ENCODE measurements around the gene L3MBTL4.

L3MBTL4 gene

DNA sequence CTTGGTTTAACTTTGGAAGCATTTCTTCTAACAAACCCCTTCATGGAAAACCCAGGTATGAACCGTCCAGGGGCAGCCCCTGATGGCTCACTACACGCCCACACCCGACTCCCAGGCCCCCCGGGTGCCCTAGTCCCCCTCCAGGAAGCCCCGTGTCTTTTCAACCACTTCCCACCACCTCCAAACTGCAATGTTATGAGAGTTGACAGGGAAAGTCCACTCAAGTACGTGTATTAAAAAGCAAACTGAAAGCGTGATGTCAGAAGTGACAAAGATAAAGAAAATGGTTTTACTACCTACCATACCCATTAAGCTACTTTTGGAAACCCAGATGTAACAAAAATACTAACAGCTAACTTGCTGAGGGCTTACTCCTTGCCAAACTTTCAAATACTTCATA lies 51.5 kb downstream of the L3MBTL4 start:
- peaks cover 37% of the 10 kb centered on the region for H3K4me1 ChIP-seq (ENCODE audit: insufficient read depth, low read length)
- H3K9me3 ChIP-seq (ENCODE audit: control insufficient read depth, insufficient read depth, low read length): no peaks in the 10 kb centered on the region
- no peak overlapping the region for H3K9ac ChIP-seq (ENCODE audit: low read depth, low read length)
- no peaks in the 10 kb centered on the region for H3K36me3 ChIP-seq (ENCODE audit: insufficient read depth, low read length)

DNA sequence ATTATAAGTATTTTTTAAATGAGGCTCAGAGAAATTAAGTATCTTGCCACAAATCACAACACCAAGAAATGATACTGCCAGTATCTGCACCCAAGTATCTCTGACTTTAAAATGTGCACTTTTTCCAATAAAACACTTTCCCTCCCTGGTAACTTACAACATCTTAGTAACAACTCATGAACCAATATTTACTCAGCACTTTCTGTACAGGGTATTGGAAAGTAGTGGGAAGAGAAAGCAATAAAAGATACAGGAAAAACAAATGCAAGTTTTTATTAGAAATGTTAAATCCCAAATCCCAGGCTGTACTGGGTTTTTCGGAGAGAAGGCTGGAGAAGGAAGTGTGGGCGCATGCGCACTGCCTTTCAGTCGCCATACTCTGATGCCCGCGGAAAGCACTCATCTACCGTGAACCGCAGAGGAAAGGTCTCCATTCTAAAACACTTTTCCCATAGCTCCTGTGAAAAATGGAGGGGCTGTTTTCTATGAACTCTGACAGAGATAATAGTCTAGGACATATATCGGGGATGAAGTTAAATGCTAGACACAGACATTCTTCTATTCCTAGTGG lies 52.1 kb downstream of the L3MBTL4 start:
- H3K9me3 ChIP-seq (ENCODE audit: control insufficient read depth, insufficient read depth, low read length): no peaks in the 10 kb centered on the region
- no peaks in the 10 kb centered on the region for H3K36me3 ChIP-seq (ENCODE audit: insufficient read depth, low read length)
- no peak overlapping the region for H3K9ac ChIP-seq (ENCODE audit: low read depth, low read length)
- H3K4me1 ChIP-seq (ENCODE audit: insufficient read depth, low read length): peaks cover 39% of the 10 kb centered on the region

GRCh38 chr18:6357668-6358067 lies 57.0 kb downstream of the L3MBTL4 start:
- Histone ChIP-seq H3K4me1 (ENCODE audit: insufficient read depth, low read length) (peaks cover 20% of the 10 kb centered on the region), H3K9me3 (ENCODE audit: control insufficient read depth, insufficient read depth, low read length) (no peaks in the 10 kb centered on the region), H3K9ac (ENCODE audit: low read depth, low read length) (no peak overlapping the region), H3K36me3 (ENCODE audit: insufficient read depth, low read length) (no peaks in the 10 kb centered on the region)

GRCh38 chr18:6355789-6356589 lies 58.7 kb downstream of the L3MBTL4 start:
- Histone ChIP-seq H3K9me3 (ENCODE audit: control insufficient read depth, insufficient read depth, low read length) (no peaks in the 10 kb centered on the region), H3K36me3 (ENCODE audit: insufficient read depth, low read length) (no peaks in the 10 kb centered on the region), H3K4me1 (ENCODE audit: insufficient read depth, low read length) (peaks cover 18% of the 10 kb centered on the region), H3K9ac (ENCODE audit: low read depth, low read length) (no peak overlapping the region)

DNA sequence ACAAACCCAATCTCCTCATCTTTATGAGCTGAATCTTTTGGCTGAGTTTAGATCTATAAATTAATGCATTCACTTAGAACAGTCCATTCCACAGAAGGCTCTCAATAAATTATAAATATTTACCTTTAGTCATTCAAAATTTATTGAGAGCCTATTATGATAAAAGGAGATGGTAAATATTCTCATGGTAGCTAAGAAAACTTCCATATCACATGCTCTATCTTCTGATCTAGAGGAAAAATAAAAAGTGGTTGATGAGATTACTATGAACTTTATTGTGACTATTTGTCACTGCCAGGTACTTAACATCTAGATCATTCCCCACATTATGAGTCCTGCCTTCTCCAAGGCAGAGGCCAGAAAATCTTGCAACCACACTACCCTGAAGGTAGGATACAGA lies 62.4 kb downstream of the L3MBTL4 start:
- no peaks in the 10 kb centered on the region for H3K36me3 ChIP-seq (ENCODE audit: insufficient read depth, low read length)
- H3K9me3 ChIP-seq (ENCODE audit: control insufficient read depth, insufficient read depth, low read length): no peaks in the 10 kb centered on the region
- H3K9ac ChIP-seq (ENCODE audit: low read depth, low read length): no peak overlapping the region
- H3K4me1 ChIP-seq (ENCODE audit: insufficient read depth, low read length): peaks cover 3% of the 10 kb centered on the region

DNA sequence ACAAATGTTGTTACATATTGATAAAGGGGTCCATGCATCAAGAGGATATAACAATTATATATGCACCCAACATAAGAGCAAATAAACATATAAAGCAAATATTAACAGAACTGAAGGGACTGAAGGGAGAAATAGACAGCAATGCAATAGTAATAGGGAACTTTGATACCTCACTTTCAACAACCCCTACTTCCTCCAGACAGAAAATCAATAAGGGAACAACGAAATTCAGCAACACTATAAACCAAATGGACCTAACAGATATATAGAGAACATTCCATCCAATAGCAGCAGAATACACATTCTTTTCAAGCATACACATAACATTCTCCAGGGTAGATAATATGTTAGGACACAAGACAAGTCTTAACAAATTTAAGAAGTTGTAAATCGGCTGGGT lies 71.7 kb downstream of the L3MBTL4 start:
- H3K36me3 ChIP-seq (ENCODE audit: insufficient read depth, low read length): no peaks in the 10 kb centered on the region
- no peaks in the 10 kb centered on the region for H3K4me1 ChIP-seq (ENCODE audit: insufficient read depth, low read length)
- peaks cover 3% of the 10 kb centered on the region; the same call in 1 of the 2 replicates for H3K9me3 ChIP-seq (ENCODE audit: control insufficient read depth, insufficient read depth, low read length)
- H3K9ac ChIP-seq (ENCODE audit: low read depth, low read length): no peak overlapping the region

DNA sequence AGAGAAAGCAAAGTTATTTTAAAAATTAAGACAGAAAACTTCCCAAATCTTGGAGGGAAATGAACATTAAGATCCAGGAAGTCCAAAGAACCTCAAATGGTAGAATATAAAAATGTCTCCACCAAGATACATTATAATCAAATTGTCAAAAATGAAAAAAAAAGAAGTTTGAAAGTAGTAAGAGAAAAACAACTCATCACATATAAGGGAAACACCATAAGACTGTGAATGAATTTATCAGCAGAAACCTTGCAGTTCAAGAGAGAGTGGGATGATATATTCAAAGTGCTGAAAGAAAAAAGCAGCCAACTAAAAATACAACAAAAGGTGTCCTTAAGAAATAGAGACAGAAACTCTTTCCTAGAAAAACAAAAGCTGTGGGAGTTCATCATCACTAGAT lies 73.0 kb downstream of the L3MBTL4 start:
- Histone ChIP-seq H3K9me3 (ENCODE audit: control insufficient read depth, insufficient read depth, low read length) (peaks cover 3% of the 10 kb centered on the region; the same call in 1 of the 2 replicates), H3K36me3 (ENCODE audit: insufficient read depth, low read length) (no peaks in the 10 kb centered on the region), H3K9ac (ENCODE audit: low read depth, low read length) (no peak overlapping the region), H3K4me1 (ENCODE audit: insufficient read depth, low read length) (no peaks in the 10 kb centered on the region)

- H3K9me3 ChIP-seq (ENCODE audit: control insufficient read depth, insufficient read depth, low read length): peaks cover 3% of the 10 kb centered on the region; the same call in 1 of the 2 replicates
- H3K9ac ChIP-seq (ENCODE audit: low read depth, low read length): no peak overlapping the region
- no peaks in the 10 kb centered on the region for H3K36me3 ChIP-seq (ENCODE audit: insufficient read depth, low read length)
- H3K4me1 ChIP-seq (ENCODE audit: insufficient read depth, low read length): no peaks in the 10 kb centered on the region
Observed at GRCh38 chr18:6341303-6341702, 73.4 kb downstream of the L3MBTL4 start.

GRCh38 chr18:6340121-6340520 lies 74.6 kb downstream of the L3MBTL4 start:
- Histone ChIP-seq H3K36me3 (ENCODE audit: insufficient read depth, low read length) (no peaks in the 10 kb centered on the region), H3K4me1 (ENCODE audit: insufficient read depth, low read length) (no peaks in the 10 kb centered on the region), H3K9ac (ENCODE audit: low read depth, low read length) (no peak overlapping the region), H3K9me3 (ENCODE audit: control insufficient read depth, insufficient read depth, low read length) (peaks cover 3% of the 10 kb centered on the region; the same call in 1 of the 2 replicates)

DNA sequence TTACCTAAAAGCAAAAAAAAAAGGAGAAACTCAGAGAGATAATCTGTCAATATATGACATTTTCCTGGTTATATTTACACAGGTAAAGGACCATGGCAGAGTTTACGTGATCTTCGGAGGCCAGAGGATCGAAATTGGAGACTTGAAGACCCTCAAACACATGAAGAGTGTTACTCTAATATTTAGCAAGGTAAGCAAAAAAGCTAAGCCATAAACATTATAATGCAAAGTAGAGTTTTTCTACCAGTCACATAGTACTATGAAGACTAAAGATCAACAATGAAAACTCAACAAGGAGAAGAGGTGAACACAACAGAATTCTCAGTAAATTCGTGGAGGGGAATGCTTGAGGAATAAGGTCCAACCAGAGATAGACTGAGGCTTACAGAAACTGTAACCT lies 78.5 kb downstream of the L3MBTL4 start:
- Histone ChIP-seq H3K9me3 (ENCODE audit: control insufficient read depth, insufficient read depth, low read length) (peaks cover 3% of the 10 kb centered on the region; the same call in 1 of the 2 replicates), H3K4me1 (ENCODE audit: insufficient read depth, low read length) (no peaks in the 10 kb centered on the region), H3K9ac (ENCODE audit: low read depth, low read length) (no peak overlapping the region), H3K36me3 (ENCODE audit: insufficient read depth, low read length) (no peaks in the 10 kb centered on the region)

GRCh38 chr18:6333981-6334380 lies 80.7 kb downstream of the L3MBTL4 start:
- no peak overlapping the region for H3K9ac ChIP-seq (ENCODE audit: low read depth, low read length)
- peaks cover 3% of the 10 kb centered on the region; the same call in 1 of the 2 replicates for H3K9me3 ChIP-seq (ENCODE audit: control insufficient read depth, insufficient read depth, low read length)
- no peaks in the 10 kb centered on the region for H3K36me3 ChIP-seq (ENCODE audit: insufficient read depth, low read length)
- H3K4me1 ChIP-seq (ENCODE audit: insufficient read depth, low read length): no peaks in the 10 kb centered on the region

DNA sequence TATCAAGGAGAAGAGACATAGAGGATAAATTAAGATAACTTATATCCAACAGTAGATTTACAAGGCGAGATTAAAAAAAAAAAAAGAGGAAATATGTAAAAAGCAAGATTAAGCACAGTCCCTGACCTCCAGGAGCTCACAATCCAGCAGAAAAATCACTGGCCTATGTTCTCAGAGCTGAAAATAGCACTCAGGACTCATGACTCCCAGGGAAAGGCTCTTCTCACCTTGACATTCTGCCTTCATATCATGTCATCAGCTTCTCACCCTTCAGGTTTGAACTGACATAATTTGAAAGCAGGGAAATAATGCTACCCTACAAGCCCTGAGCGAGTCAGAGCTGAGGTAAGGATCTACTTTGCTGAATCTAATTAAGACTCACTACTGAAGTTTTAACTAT lies 82.8 kb downstream of the L3MBTL4 start:
- Histone ChIP-seq H3K9ac (ENCODE audit: low read depth, low read length) (no peak overlapping the region), H3K9me3 (ENCODE audit: control insufficient read depth, insufficient read depth, low read length) (no peaks in the 10 kb centered on the region), H3K4me1 (ENCODE audit: insufficient read depth, low read length) (no peaks in the 10 kb centered on the region), H3K36me3 (ENCODE audit: insufficient read depth, low read length) (no peaks in the 10 kb centered on the region)

- Histone ChIP-seq H3K36me3 (ENCODE audit: insufficient read depth, low read length) (no peaks in the 10 kb centered on the region), H3K9ac (ENCODE audit: low read depth, low read length) (no peak overlapping the region), H3K4me1 (ENCODE audit: insufficient read depth, low read length) (no peaks in the 10 kb centered on the region), H3K9me3 (ENCODE audit: control insufficient read depth, insufficient read depth, low read length) (no peaks in the 10 kb centered on the region; the same call in 1 of the 2 replicates)
Observed at GRCh38 chr18:6330786-6331185, 83.9 kb downstream of the L3MBTL4 start.

- Histone ChIP-seq H3K9ac (ENCODE audit: low read depth, low read length) (no peak overlapping the region), H3K9me3 (ENCODE audit: control insufficient read depth, insufficient read depth, low read length) (peaks cover 7% of the 10 kb centered on the region), H3K4me1 (ENCODE audit: insufficient read depth, low read length) (no peaks in the 10 kb centered on the region), H3K36me3 (ENCODE audit: insufficient read depth, low read length) (no peaks in the 10 kb centered on the region)
Observed at GRCh38 chr18:6328621-6329010, 86.1 kb downstream of the L3MBTL4 start.
